HG03175 (cell line): ENCODE measurements around the gene SEPHS1.
"Not testable (repeated sequence)": the region's sequence is repeated elsewhere in the genome, so short reads cannot be mapped to it uniquely, and the experiment has no call there.

Experiments used
- ATAC-seq: cut with Tn5 transposase; IDR thresholded peaks from one replicate; pipeline ENCODE4 v1.9.1; 2021; ENCODE audit warnings: mild to moderate bottlenecking, moderate library complexity; ENCODE audit not compliant: unreplicated experiment

Gene SEPHS1

GRCh38 chr10:13348216-13349017 lies at the start of gene SEPHS1:
Gene SEPHS1 (minus strand): TSS chr10:13348293. CDS start chr10:13344950, 3,343 bp downstream.
- peak; percentile 60 for ATAC-seq

GRCh38 chr10:13397052-13397451 lies 49.0 kb upstream of the SEPHS1 start:
- no peak for ATAC-seq

- ATAC-seq, result no peak
Measured at GRCh38 chr10:13396369-13396768, 48.3 kb upstream of the SEPHS1 start.

GRCh38 chr10:13395540-13395939 lies 47.4 kb upstream of the SEPHS1 start:
- ATAC-seq, result no peak

GRCh38 chr10:13393640-13394039 lies 45.5 kb upstream of the SEPHS1 start:
- ATAC-seq, result no peak

GRCh38 chr10:13392701-13393100 lies 44.6 kb upstream of the SEPHS1 start:
- no peak for ATAC-seq

GRCh38 chr10:13390604-13391522 lies 42.8 kb upstream of the SEPHS1 start:
- ATAC-seq, result no peak

- no peak for ATAC-seq
Measured at GRCh38 chr10:13388478-13389230, 40.6 kb upstream of the SEPHS1 start.

GRCh38 chr10:13386021-13386420 lies 37.9 kb upstream of the SEPHS1 start:
- no peak for ATAC-seq

GRCh38 chr10:13383399-13383761 lies 35.3 kb upstream of the SEPHS1 start:
- ATAC-seq, result no peak

GRCh38 chr10:13382703-13383398 lies 34.8 kb upstream of the SEPHS1 start:
- no peak for ATAC-seq

GRCh38 chr10:13379061-13379460 lies 31.0 kb upstream of the SEPHS1 start:
- ATAC-seq, result not testable (repeated sequence)

- no peak for ATAC-seq
Measured at GRCh38 chr10:13376746-13377145, 28.7 kb upstream of the SEPHS1 start.

GRCh38 chr10:13376297-13376696 lies 28.2 kb upstream of the SEPHS1 start:
- no peak for ATAC-seq

- no peak for ATAC-seq
Measured at GRCh38 chr10:13375791-13376190, 27.7 kb upstream of the SEPHS1 start.

GRCh38 chr10:13373644-13374043 lies 25.6 kb upstream of the SEPHS1 start:
- ATAC-seq, result no peak

GRCh38 chr10:13372524-13372923 lies 24.4 kb upstream of the SEPHS1 start:
- ATAC-seq, result no peak

GRCh38 chr10:13371897-13372470 lies 23.9 kb upstream of the SEPHS1 start:
- ATAC-seq, result peak; percentile 76

- ATAC-seq, result no peak
Measured at GRCh38 chr10:13366891-13367290, 18.8 kb upstream of the SEPHS1 start.

GRCh38 chr10:13365831-13366230 lies 17.7 kb upstream of the SEPHS1 start:
- no peak for ATAC-seq
